SU-DHL-6 (cell line): ENCODE results near the gene NAE1.

Source experiments
- H2AFZ ChIP-seq: fragments of 200-600 bp; sonication (generic); 2 replicates; pipeline ENCODE4 v1.6.1; 2014; ENCODE audit warnings: low read depth, mild to moderate bottlenecking, moderate library complexity, mixed read lengths, antibody characterized with exemption, low read length; ENCODE audit not compliant: severe bottlenecking
- H3F3A ChIP-seq: fragments of 200-600 bp; shearing (Covaris generic); 2 replicates; pipeline ENCODE4 v1.6.0; 2016; ENCODE audit warnings: antibody characterized with exemption, mild to moderate bottlenecking; ENCODE audit not compliant: insufficient read depth
- H3K27ac ChIP-seq: fragments of 200-600 bp; sonication (generic); 2 replicates; pipeline ENCODE4 v1.5.1; 2016; ENCODE audit warnings: low read depth, mild to moderate bottlenecking, low read length, moderate library complexity, mixed read lengths
- H3K27me3 ChIP-seq: fragments of 200-600 bp; sonication (generic), shearing (Covaris generic); 2 replicates; pipeline ENCODE4 v1.6.0; 2014; ENCODE audit warnings: mild to moderate bottlenecking, low read length
- H3K36me3 ChIP-seq: fragments of 200-600 bp; sonication (generic); 2 replicates; pipeline ENCODE4 v1.6.1; 2014; ENCODE audit warnings: mild to moderate bottlenecking, low read length, mixed read lengths
- H3K4me2 ChIP-seq: fragments of 300-600, 200-600 bp; shearing (Covaris generic), sonication (generic); 2 replicates; pipeline ENCODE4 v1.6.0; 2014; ENCODE audit warnings: low read length, low read depth, mild to moderate bottlenecking; ENCODE audit not compliant: poor library complexity, severe bottlenecking
- H3K4me3 ChIP-seq: fragments of 200-600 bp; sonication (generic); 2 replicates; pipeline ENCODE4 v1.5.1; 2014; ENCODE audit warnings: antibody characterized with exemption, low read length, mild to moderate bottlenecking, mixed read lengths; ENCODE audit not compliant: insufficient read depth, poor library complexity, severe bottlenecking
- H3K79me2 ChIP-seq: fragments of 200-600 bp; sonication (generic); 2 replicates; pipeline ENCODE4 v1.6.1; 2014; ENCODE audit warnings: mild to moderate bottlenecking, low read length, moderate library complexity; ENCODE audit not compliant: insufficient read depth
- H3K9ac ChIP-seq: fragments of 200-600 bp; sonication (generic); 2 replicates; pipeline ENCODE4 v1.7.0; 2014; ENCODE audit warnings: mild to moderate bottlenecking, low read length
- H3K9me2 ChIP-seq: fragments of 200-600 bp; sonication (generic); replicated peaks from 2 replicates; pipeline ENCODE4 v1.6.1; 2014; ENCODE audit warnings: low read length; ENCODE audit not compliant: insufficient read depth
- H3K9me3 ChIP-seq: fragments of 200-600 bp; sonication (generic); 2 replicates; pipeline ENCODE4 v1.6.1; 2014; ENCODE audit warnings: low read length, mixed read lengths; ENCODE audit not compliant: insufficient read depth
- H4K20me1 ChIP-seq: fragments of 200-600 bp; sonication (generic); 2 replicates; pipeline ENCODE4 v1.6.1; 2014; ENCODE audit warnings: low read depth, mild to moderate bottlenecking, antibody characterized with exemption, low read length, moderate library complexity, mixed read lengths
- EZH2phosphoT487 ChIP-seq: fragments of 200-600 bp; sonication (generic), shearing (Covaris generic); conservative IDR thresholded peaks from 2 replicates; pipeline ENCODE4 v1.6.1; 2018; ENCODE audit warnings: mild to moderate bottlenecking, antibody characterized with exemption, low read length, moderate library complexity, mixed read lengths
- TF ChIP-seq, protein P1 (sequence below): fragments of 200-600 bp; sonication (generic); IDR thresholded peaks from one replicate; pipeline ENCODE4 v1.5.1; 2017; ENCODE audit warnings: antibody characterized with exemption, mild to moderate bottlenecking, low read length, moderate library complexity; ENCODE audit not compliant: insufficient read depth, poor library complexity, severe bottlenecking

The NAE1 gene

DNA sequence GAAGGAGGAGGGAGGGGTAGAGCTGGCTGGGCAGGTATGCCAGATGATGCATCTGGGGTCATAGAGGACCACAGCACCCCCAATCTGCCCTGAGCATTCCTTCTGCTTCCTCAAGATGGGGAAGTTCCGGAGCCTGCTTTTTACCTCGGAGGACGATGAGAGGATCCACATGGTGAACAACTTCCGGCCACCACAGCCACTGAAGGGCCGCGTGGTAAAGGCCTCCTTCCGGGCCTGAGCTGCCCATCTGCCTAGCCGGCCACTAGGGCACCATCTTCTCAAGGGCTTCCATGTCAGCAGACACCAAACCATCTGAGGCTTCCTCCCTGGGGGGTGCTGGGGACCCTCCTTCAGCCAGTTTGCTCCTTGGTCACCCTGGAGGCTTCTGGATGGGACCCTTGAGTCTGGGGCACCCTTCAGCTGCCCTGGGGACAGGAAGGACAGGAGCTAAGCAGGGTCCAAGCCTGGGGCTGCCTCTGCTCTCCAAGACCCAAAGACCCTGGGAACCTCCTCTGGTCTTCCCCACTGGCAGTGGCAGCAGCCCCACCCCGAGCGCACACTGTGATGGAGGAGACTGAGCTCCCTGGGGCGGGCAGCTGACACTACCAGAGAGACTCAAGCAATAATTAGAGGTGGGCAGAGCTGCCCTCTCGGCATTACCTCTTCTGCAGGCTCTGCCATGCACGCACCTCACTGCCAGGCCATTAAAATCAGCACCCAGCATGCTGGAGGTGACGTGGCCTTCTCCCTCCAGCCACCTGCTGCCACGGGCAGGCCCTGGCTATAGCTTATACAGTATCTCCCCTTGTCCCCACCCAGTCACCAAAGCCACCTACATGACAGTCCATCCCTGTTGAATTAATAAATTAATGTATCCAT is 22.7 kb upstream of the NAE1 start:
- H3K9ac ChIP-seq, result no peak overlapping the region
- H4K20me1 ChIP-seq, result no peaks in the 10 kb centered on the region
- H3K9me3 ChIP-seq, result no peaks in the 10 kb centered on the region
- TF ChIP-seq, protein P1, sequence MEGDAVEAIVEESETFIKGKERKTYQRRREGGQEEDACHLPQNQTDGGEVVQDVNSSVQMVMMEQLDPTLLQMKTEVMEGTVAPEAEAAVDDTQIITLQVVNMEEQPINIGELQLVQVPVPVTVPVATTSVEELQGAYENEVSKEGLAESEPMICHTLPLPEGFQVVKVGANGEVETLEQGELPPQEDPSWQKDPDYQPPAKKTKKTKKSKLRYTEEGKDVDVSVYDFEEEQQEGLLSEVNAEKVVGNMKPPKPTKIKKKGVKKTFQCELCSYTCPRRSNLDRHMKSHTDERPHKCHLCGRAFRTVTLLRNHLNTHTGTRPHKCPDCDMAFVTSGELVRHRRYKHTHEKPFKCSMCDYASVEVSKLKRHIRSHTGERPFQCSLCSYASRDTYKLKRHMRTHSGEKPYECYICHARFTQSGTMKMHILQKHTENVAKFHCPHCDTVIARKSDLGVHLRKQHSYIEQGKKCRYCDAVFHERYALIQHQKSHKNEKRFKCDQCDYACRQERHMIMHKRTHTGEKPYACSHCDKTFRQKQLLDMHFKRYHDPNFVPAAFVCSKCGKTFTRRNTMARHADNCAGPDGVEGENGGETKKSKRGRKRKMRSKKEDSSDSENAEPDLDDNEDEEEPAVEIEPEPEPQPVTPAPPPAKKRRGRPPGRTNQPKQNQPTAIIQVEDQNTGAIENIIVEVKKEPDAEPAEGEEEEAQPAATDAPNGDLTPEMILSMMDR, result no peak
- no peak for TF ChIP-seq EZH2phosphoT487
- no peaks in the 10 kb centered on the region for H3K79me2 ChIP-seq
- H3K36me3 ChIP-seq, result no peaks in the 10 kb centered on the region
- H3K27me3 ChIP-seq, result no peaks in the 10 kb centered on the region
- no peak overlapping the region for H3K4me3 ChIP-seq
- no peaks in the 10 kb centered on the region for H3K9me2 ChIP-seq
- H3K27ac ChIP-seq, result no peak overlapping the region
- H2AFZ ChIP-seq, result no peak overlapping the region
- no peaks in the 10 kb centered on the region for H3F3A ChIP-seq
- no peak overlapping the region for H3K4me2 ChIP-seq

DNA sequence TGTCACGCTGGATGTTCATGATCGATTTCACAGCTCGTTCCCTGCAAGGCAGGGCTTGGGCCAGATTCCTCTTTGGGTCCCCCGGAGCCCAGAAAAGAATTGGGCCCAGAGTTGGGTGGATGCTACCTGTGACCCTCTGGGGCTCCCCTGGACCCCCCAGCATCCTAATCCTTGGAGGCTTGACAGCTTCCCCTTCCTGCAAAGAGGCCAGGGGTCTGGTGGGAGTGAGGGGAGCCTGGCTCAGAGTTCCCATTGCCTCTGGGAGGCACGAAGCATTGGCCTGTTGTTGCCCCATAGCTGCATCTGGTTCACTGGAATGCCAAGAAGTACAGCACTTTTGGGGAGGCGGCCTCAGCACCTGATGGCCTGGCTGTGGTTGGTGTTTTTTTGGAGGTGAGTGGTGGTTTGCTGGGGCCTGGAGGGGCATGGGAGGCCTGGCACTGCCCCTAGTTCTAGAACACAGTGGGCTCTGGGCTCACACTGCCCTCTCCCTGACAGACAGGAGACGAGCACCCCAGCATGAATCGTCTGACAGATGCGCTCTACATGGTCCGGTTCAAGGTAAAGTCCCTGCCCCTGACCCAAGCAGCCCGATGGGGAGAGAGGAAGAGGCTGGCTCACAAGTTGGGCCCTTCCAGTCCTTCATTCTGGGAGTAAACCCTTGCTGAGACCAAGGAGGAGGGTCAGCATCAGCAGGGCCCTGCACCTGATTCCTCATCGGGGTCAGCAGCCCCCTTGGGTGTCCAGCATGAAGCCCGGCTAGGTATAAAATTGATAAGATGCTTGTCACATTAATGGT is 20.6 kb upstream of the NAE1 start:
- no peaks in the 10 kb centered on the region for H4K20me1 ChIP-seq
- no peak overlapping the region for H3K27ac ChIP-seq
- H3K27me3 ChIP-seq, result no peaks in the 10 kb centered on the region
- no peaks in the 10 kb centered on the region for H3K9me2 ChIP-seq
- H3K4me3 ChIP-seq, result no peak overlapping the region
- TF ChIP-seq, protein P1, result no peak
- TF ChIP-seq EZH2phosphoT487, result no peak
- no peaks in the 10 kb centered on the region for H3F3A ChIP-seq
- H3K36me3 ChIP-seq, result no peaks in the 10 kb centered on the region
- no peaks in the 10 kb centered on the region for H3K9me3 ChIP-seq
- H3K9ac ChIP-seq, result no peak overlapping the region
- H2AFZ ChIP-seq, result no peak overlapping the region
- H3K79me2 ChIP-seq, result no peaks in the 10 kb centered on the region
- H3K4me2 ChIP-seq, result no peak overlapping the region

DNA sequence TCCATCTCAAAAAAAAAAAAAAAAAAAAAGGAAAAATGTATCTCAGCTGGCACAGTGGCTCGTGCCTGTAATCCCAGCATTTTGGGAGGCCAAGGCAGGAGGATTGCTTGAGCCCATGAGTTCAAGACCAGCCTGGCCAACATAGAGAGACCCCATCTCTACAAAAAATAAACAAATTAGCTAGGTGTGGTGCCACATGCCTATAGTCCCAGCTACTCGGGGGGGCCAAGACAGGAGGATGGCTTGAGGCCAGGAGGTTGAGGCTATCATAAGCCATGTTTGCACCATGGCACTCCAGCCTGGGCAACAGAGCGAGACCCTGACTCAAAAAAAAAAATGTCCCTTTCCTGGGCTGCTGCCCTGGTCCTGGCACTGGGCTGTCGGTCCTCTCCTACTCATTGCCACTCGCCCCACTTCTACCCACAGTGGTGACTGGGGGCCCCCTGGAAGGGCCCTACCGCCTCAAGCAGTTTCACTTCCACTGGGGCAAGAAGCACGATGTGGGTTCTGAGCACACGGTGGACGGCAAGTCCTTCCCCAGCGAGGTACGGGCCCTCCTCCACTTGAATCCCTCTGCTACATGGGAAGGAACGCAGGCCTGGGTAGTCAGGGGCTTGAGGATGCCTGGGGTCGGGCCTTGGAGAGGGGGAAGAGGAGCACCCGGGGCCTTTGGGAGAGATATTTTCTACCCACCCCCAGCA is 19.5 kb upstream of the NAE1 start:
- Histone ChIP-seq H3K27me3 (no peaks in the 10 kb centered on the region), H3K27ac (no peak overlapping the region), H3F3A (no peaks in the 10 kb centered on the region), H3K9me2 (no peaks in the 10 kb centered on the region), H3K36me3 (no peaks in the 10 kb centered on the region), H3K4me3 (no peak overlapping the region), H3K79me2 (no peaks in the 10 kb centered on the region), H3K9me3 (no peaks in the 10 kb centered on the region), H2AFZ (no peak overlapping the region), H3K4me2 (no peak overlapping the region), H3K9ac (no peak overlapping the region), H4K20me1 (no peaks in the 10 kb centered on the region)
- TF ChIP-seq, protein P1, result no peak
- no peak for TF ChIP-seq EZH2phosphoT487
